K562 treated with DMSO at 1 percent for 4 hours (cell line): Measurements from ENCODE around the gene RNF148. TPM values are rescaled to one million over a fixed set of nuclear protein-coding genes. Genes with fewer than 3 reads are reported as not detected.

ENCODE experiments used
- total RNA-seq: library from RNA; unstranded; fragments of 300-600 nt; gene quantifications from 2 replicates; pipeline ENCODE4 v1.2.3, GENCODE V29; 2022; ENCODE audit not compliant: insufficient read depth

The RNF148 gene
- not detected in 2 replicates for total RNA-seq

GRCh38 chr7:122702872-122703510, at the start of gene RNF148:
RNF148 (minus strand) TSS chr7:122702922; CDS start chr7:122702750, 172 bp downstream.

GRCh38 chr7:122699017-122699416, 3.7 kb downstream of the RNF148 start, which contains the start of gene RNF133:
RNF133 (minus strand) TSS chr7:122699117; CDS start chr7:122698918, 199 bp downstream.

Other genes starting within 250 kb of the RNF148 start
- not detected in 2 replicates for gene RNF133, start 3.8 kb downstream of the RNF148 start, total RNA-seq
- gene CADPS2, start 183.5 kb upstream of the RNF148 start, total RNA-seq, result 0.30 TPM in 1 of 2 replicates, not detected in the other